Measurements from ENCODE around the gene SH3RF1.
A peak's percentile ranks its signal among the peaks of the same experiment; 100 is the strongest.

The SH3RF1 gene

DNA sequence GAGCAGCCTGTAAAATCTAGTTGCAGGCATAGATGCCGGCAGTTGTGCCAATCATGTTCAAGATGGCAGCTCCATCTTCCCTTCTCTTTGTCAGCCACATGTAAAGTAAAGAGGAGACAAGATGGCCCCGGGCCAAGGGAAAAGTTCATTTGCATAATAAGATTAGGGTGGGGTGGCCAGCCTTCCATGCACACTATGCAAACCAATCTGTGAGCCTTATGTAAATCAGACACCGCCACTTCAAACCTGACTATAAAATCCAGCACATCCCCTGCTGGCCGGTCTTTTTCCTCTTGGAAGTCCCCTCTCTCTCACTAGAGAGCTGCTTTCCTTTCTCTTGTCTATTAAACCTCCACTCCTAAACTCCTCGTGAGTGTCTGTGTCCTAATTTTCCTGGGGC, 181.8 kb downstream of the SH3RF1 start:
- TF ChIP-seq GATA3 (IDR thresholded peaks at IDR 0.05; ENCODE audit: low read depth, low read length) (no peak), GATA2 (IDR thresholded peaks at IDR 0.05; ENCODE audit: low read depth, low read length) (no peak)

DNA sequence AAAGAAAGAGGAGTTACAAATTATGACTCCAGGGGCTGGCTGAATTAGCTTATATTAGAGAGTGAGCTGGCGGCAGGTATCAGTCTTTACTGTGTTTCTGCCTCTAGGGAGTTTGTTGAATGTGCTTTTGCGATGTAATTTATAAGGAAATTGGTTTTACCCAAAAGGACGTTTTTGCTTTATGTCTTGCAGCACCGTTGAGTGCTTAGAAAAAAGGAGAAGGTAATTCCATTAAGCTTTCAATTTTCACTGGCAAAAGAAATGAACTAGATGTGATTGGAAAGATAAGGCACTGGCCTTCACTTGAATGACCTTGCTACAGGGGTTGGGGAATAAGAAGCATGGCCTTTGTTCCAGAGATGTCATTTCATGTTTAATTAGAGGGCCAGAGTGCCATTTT, 185.8 kb downstream of the SH3RF1 start:
- TF ChIP-seq GATA2 (IDR thresholded peaks at IDR 0.05; ENCODE audit: low read depth, low read length): peak; percentile 84
- peak; percentile 84 for TF ChIP-seq GATA3 (IDR thresholded peaks at IDR 0.05; ENCODE audit: low read depth, low read length)

DNA sequence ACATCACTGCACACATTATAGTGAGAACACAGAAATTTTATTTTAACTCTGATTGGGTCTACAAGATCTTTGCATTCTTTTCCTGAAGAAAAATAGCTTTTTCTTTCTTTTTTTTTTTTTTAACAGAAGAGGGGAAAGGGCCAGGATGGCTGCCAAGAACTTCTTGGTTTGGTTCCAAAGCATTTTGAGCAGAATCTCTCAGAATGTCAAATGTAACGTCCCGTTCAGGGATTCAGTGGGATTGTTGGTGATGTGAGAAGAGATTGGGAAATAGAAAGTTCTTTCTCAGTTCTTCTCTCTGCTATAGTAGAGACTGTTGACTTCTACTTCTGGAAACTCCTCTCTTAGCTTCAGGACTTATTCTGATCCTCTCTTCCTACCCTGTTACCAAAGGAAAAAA, 189.8 kb downstream of the SH3RF1 start:
- TF ChIP-seq GATA3 (IDR thresholded peaks at IDR 0.05; ENCODE audit: low read depth, low read length) (no peak), GATA2 (IDR thresholded peaks at IDR 0.05; ENCODE audit: low read depth, low read length) (no peak)

DNA sequence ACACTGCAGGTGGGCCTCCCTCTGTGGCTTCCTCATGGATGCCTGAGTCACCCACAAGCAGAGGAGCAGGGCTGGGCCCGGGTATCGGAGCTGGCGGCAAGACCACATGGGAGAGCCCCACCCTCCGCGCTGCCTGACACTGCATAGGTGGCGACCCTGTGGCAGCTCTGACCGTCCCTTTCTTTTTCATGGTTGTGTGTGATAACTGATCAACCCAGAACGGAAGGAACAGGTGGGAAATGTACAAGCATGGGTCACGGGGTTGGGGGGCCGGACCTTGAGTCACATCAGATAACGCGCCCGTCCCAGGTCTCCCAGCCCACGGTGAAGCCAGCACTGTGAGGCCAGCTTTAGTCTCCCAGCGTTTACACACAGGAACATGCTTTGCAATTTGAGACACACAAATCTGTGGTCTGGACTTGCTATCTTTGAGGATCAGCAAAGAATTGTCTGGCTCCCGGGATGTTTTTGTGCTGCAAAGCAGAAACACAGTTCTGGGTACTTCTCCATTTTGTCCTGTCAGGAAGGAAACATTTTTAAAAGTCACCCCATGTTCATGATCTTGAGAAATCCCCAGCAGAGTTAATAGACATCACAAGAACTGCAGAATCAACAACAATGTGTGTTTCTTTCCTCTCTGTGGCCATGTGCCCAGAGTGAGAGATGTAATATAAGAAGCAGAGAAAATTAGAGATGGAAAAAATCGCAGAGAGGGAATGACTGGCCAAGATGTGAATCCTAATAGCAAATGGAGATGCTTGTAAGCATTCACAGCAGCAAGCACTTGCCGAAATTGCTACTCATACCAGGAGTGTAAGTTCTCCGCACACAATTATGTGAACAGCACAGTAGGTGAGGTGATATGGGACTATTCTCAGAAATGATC, 190.6 kb downstream of the SH3RF1 start:
- TF ChIP-seq GATA3 (IDR thresholded peaks at IDR 0.05; ENCODE audit: low read depth, low read length) (peak; percentile 64; the same call in 1 of the 2 replicates), GATA2 (IDR thresholded peaks at IDR 0.05; ENCODE audit: low read depth, low read length) (peak; percentile 87)

DNA sequence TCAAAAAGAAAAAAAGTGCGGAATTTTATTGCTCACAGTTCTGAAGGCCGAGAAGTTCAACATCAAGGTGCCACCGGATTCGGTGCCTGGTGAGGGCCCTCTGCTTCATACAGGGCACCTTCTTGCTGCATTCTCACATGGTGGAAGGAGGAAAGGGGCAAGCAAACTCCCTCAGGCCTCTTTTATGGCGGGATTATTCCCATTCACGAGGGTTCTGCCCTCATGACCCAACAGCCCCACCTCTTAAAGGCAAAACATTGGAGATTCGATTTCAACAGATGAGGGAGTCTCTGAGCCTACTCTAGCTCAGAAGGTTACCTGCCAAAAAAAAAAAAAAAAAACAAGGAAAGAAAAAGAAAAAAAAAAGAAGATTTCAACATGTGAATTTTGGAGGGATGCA, 196.6 kb downstream of the SH3RF1 start:
- TF ChIP-seq GATA3 (IDR thresholded peaks at IDR 0.05; ENCODE audit: low read depth, low read length) (no peak), GATA2 (IDR thresholded peaks at IDR 0.05; ENCODE audit: low read depth, low read length) (no peak)

DNA sequence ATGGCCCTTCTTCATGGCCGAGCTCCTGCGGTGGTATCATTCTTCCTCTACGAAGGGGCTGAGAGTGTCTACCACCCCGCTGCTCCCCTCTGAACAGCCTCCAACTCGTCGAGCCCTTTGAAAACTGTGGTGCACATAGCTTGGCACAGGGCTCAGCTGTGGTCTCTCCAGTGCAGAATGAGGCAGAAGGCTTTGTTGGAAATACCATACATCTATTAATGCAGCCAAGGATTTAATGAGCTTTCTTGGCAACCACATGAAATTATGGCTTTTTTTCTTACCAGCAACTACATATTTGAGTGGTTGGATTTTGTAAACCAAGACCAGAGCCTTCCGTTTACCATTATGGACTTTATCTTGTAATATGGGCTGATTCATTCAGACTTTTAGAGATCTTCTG, 199.0 kb downstream of the SH3RF1 start:
- TF ChIP-seq GATA3 (IDR thresholded peaks at IDR 0.05; ENCODE audit: low read depth, low read length) (no peak), GATA2 (IDR thresholded peaks at IDR 0.05; ENCODE audit: low read depth, low read length) (no peak)

DNA sequence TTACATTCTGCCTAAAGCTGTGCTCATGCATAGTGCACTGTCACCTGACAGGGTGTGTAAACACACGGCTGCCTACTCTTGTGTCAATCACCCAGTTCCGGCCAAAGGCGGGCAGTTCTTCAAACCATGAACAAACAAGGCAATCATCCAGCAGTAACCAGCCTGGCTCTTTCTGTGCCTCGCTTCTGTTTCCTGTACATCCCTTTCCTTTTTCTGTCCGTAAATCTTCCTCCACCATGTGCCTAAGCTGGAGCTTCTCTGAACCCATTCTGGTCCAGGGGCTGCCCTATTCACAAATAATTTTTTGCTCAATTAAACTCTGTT, 199.9 kb downstream of the SH3RF1 start:
- TF ChIP-seq GATA2 (IDR thresholded peaks at IDR 0.05; ENCODE audit: low read depth, low read length): no peak
- TF ChIP-seq GATA3 (IDR thresholded peaks at IDR 0.05; ENCODE audit: low read depth, low read length): no peak

DNA sequence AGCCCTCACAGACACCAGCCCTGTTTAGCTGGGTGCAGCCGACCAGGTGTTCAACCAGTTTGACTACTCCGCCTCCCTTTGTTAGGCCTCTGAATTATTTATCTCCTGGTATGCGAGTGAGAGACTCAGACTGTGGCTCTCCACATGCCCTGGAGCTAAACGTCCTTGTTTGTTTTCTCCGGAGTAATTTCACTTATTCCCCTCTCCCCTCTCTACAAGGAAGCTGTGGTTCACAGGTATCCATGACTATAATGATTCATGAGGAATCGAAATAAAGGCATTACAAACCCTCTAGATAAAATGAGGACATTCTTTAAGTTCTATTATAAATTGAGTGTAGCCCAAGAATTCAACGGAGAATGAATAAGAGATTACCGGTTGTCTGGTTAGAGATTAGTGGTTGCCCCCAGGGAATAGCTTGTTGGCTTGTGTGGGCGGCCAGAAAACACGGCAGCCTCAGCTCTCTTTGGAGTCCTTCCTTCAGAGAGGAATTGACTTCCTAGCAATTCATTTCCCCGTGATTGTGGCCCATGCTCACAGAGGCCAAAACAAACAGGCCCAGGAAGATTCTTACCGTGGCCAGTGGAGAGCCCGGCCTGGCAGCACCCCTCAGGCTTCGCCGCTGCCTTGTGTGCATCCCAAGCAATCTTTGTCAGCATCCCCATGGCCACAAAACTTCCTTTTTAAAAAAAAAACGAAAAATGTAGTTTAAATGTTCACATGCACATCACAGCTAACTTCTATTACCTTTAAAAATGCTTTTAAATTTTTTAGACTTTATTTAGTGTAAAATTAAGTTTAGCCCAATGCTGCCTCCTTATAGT, 200.5 kb downstream of the SH3RF1 start:
- TF ChIP-seq GATA2 (IDR thresholded peaks at IDR 0.05; ENCODE audit: low read depth, low read length) (no peak), GATA3 (IDR thresholded peaks at IDR 0.05; ENCODE audit: low read depth, low read length) (no peak)

DNA sequence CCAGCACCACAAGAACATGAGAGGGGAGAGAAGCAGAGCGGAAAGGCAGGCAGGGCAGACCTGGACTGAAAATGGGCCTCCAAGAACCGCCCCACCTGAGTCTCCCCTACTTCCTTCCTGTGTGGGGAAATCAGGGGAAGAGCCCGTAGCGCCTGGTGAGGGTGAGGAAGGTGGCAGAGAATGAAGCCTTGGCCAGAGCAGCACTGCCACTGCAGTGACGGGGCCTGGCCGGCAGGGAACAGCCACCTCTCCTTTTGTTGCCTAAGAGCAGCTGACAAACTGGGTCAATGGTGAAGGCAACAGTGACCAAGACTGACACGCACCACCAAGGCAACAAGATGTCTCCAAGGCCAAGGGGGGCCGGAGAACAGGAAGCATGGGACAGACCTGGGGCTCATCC, 202.3 kb downstream of the SH3RF1 start:
- TF ChIP-seq GATA3 (IDR thresholded peaks at IDR 0.05; ENCODE audit: low read depth, low read length) (no peak), GATA2 (IDR thresholded peaks at IDR 0.05; ENCODE audit: low read depth, low read length) (no peak)

DNA sequence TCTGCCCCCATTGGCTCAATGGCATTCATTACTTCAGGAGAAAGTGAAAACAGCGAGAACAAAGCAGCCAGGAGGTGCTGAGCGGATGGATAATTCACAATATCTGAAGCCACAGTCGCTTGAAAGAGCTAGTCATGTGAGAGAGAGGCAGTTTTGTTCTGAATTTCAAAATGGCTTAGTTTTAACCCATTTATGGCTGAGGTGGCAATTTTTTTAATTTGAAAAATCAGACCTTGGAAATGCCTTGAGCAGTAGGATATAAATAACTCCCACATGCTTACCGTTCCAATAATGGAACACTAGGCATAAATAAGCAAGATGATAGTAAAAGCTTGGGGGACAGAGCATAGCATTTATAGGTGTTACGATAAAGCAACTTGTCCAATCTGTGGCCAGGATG, 203.8 kb downstream of the SH3RF1 start:
- no peak for TF ChIP-seq GATA2 (IDR thresholded peaks at IDR 0.05; ENCODE audit: low read depth, low read length)
- TF ChIP-seq GATA3 (IDR thresholded peaks at IDR 0.05; ENCODE audit: low read depth, low read length): no peak

DNA sequence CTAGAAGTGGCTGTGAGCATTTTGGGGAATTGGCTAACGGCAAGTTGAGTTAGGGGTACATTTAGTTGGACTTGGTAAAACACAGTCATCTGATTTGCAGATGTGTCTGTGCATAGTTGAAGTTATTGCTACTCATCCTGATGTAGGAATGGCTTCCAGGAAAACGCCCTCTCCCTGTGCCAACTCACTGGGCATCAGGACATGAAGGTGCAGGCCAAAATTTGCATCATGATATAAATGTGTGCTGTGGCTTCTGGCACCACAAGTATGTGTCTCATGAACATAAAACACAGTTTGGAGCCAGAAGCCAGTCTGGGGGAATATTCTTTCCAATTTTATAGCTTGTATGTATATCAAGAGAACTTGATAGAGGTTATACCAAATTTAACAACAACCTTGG, 206.5 kb downstream of the SH3RF1 start:
- TF ChIP-seq GATA2 (IDR thresholded peaks at IDR 0.05; ENCODE audit: low read depth, low read length): no peak
- no peak for TF ChIP-seq GATA3 (IDR thresholded peaks at IDR 0.05; ENCODE audit: low read depth, low read length)

DNA sequence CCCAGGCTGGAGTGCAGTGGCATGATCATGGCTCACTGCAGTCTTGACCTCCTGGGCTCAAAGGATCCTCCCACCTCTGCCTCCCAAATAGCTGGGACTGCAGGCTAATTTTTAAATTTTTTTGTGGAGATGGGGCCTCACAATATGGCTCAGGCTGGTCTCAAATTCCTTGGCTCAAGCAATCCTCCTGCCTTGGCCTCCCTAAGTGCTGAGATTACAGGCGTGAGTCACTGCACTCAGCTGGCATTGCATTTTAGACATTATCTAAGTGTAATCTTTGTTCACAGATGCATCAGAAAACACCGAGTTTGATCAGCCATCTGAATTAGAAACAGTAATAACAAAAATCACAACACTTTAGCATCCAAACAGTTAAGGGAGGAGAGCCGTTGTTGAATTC, 207.3 kb downstream of the SH3RF1 start:
- TF ChIP-seq GATA2 (IDR thresholded peaks at IDR 0.05; ENCODE audit: low read depth, low read length) (no peak), GATA3 (IDR thresholded peaks at IDR 0.05; ENCODE audit: low read depth, low read length) (no peak)

DNA sequence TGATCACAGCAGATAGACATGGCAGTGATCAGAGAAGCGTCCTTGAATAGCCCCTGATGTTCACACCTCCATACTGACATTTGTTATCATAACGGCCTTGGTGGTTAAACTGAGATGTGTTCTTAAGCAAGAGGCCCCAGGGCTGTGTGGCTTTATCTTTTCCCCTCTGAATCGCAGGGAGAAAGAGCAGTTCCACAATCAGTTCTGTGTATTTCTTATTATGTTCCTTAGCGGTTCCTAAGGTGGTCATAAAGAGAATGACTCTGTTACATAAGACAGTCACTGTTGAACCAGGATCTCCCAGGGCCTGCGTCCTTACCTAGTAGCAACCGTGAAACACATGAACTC, 207.9 kb downstream of the SH3RF1 start:
- TF ChIP-seq GATA3 (IDR thresholded peaks at IDR 0.05; ENCODE audit: low read depth, low read length) (no peak), GATA2 (IDR thresholded peaks at IDR 0.05; ENCODE audit: low read depth, low read length) (no peak)

DNA sequence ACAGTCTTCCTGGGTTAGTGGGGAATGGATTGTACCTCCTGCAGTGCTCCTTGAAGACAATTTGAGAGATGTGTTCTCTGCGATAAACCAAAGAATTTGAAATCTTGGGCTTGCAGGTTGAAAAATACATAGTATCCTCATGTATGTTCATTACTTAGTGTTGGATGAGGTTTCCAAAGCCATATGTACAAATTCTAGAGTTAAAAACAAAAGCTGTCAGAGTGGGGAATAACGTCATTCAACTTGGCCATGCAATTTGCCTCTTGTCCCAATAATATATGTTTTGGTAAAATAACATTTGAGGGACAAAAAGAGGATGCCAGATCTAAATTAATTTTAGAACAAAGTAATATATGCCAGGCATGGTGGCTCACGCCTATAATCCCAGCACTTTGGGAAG, 209.4 kb downstream of the SH3RF1 start:
- no peak for TF ChIP-seq GATA3 (IDR thresholded peaks at IDR 0.05; ENCODE audit: low read depth, low read length)
- TF ChIP-seq GATA2 (IDR thresholded peaks at IDR 0.05; ENCODE audit: low read depth, low read length): no peak
